GM12891 (cell line): Measurements from ENCODE around the gene RNF125.

Experiments used
- POLR2A ChIP-seq: IDR thresholded peaks from 2 replicates; pipeline ENCODE4 v1.6.1; 2011; ENCODE audit warnings: low read depth, low read length, control low read depth
- POLR2AphosphoS5 ChIP-seq: IDR thresholded peaks from 2 replicates; pipeline ENCODE4 v1.6.1; 2011; ENCODE audit warnings: low read depth, low read length, control low read depth
- SPI1 ChIP-seq: IDR thresholded peaks from 2 replicates; pipeline ENCODE4 v1.6.1; 2011; ENCODE audit warnings: low read depth, low read length, control low read depth
- TAF1 ChIP-seq: IDR thresholded peaks from 2 replicates; pipeline ENCODE4 v1.6.1; 2011; ENCODE audit warnings: low read depth, low read length, control low read depth

GRCh38 chr18:32096946-32097345, 78.3 kb downstream of the RNF125 start:
- TF ChIP-seq POLR2AphosphoS5 (no peak), POLR2A (no peak), TAF1 (no peak), SPI1 (no peak)
